Measurements from ENCODE around the gene RUNX3.

The RUNX3 gene

DNA sequence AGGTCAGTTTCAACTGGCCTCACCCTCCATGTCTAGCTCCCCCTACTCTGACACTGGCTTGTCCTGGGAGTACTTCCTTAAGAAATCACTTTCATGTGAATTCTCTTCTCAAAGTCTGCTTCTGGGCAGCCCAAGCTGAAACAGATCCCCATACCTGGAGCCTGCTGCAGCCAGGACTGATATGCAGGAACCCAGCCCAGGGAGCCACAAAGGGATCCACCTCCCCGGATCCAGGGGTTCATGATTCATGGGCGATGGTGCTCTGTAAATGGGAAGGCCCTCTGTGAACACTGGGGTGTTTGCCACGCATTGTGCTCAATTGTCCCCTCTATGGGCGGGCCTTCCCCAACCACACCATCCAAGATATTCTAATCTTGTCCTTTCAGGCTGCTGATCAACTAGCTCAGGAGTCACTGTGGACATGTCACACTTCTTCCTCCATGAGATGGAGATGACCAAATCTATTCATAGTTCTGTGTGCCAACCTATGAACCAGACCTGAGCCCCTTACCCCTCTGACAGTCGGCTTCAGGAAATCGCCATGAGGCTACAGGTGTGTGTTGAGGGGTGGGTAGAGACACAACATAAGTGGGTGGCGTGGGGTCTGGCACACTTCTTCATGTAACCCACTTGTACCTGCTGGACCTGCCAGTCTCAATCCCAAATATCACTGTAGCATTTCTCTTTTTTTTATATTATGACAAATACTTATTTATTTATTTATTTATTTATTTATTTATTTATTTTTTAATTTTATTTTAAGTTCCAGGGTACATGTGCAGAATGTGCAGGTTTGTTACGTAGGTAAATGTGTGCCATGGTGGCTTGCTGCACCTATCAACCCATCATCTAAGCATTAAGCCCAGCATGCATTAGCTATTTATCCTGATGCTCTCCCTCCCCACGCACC is 41.8 kb downstream of the RUNX3 start:
- H3K4me3 ChIP-seq (replicated peaks in 1 of 2; ENCODE audit: low read depth in 2 of 2, low read length in 2 of 2), result no peak overlapping the region
- TF ChIP-seq, protein P1, sequence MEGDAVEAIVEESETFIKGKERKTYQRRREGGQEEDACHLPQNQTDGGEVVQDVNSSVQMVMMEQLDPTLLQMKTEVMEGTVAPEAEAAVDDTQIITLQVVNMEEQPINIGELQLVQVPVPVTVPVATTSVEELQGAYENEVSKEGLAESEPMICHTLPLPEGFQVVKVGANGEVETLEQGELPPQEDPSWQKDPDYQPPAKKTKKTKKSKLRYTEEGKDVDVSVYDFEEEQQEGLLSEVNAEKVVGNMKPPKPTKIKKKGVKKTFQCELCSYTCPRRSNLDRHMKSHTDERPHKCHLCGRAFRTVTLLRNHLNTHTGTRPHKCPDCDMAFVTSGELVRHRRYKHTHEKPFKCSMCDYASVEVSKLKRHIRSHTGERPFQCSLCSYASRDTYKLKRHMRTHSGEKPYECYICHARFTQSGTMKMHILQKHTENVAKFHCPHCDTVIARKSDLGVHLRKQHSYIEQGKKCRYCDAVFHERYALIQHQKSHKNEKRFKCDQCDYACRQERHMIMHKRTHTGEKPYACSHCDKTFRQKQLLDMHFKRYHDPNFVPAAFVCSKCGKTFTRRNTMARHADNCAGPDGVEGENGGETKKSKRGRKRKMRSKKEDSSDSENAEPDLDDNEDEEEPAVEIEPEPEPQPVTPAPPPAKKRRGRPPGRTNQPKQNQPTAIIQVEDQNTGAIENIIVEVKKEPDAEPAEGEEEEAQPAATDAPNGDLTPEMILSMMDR (IDR thresholded peaks at IDR 0.05; ENCODE audit: low read depth, low read length), result no peak
- no peak for DNase-seq (ENCODE audit: low read depth in 2 of 2)

DNA sequence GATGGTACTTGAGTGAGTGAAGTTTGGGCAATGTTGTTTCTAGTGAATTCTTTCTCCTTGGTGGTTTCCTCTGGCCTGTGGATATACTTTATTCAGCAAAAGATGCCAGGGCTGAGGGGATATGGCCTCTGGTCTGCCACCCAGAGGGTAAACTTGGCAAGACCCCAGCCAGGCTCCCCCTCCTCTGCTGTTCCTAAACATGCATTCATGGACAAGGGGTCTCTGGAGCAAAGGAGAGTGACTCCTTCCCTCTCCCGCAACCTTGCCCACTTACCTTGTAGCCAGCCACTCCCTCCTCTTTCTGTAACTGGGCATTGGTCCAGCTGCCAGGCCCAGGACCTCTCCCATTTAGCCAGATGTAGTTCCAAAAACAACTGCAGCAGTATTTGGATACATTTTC is 43.8 kb downstream of the RUNX3 start:
- TF ChIP-seq, protein P1 (IDR thresholded peaks at IDR 0.05; ENCODE audit: low read depth, low read length), result no peak
- DNase-seq (ENCODE audit: low read depth in 2 of 2), result no peak
- no peak overlapping the region for H3K4me3 ChIP-seq (replicated peaks in 1 of 2; ENCODE audit: low read depth in 2 of 2, low read length in 2 of 2)

DNA sequence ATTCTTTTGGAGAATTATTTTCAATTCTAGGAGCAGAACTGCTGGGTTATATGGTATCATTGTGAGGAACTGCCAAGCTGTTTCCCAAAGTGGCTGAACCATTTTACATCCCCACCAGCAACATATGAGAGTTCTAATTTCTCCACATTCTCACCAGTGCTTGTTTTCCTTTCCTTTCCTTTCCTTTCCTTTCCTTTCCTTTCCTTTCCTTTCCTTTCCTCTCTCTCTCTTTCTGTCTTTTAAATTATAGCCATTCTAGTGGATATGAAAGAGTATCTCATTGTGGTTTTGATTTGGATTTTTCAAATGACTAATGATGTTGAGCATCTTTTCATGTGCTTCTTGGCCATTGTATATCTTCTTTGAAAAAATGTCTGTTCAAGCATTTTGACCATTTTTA is 45.3 kb downstream of the RUNX3 start:
- DNase-seq (ENCODE audit: low read depth in 2 of 2), result no peak
- H3K4me3 ChIP-seq (replicated peaks in 1 of 2; ENCODE audit: low read depth in 2 of 2, low read length in 2 of 2), result no peak overlapping the region
- TF ChIP-seq, protein P1 (IDR thresholded peaks at IDR 0.05; ENCODE audit: low read depth, low read length), result no peak

DNA sequence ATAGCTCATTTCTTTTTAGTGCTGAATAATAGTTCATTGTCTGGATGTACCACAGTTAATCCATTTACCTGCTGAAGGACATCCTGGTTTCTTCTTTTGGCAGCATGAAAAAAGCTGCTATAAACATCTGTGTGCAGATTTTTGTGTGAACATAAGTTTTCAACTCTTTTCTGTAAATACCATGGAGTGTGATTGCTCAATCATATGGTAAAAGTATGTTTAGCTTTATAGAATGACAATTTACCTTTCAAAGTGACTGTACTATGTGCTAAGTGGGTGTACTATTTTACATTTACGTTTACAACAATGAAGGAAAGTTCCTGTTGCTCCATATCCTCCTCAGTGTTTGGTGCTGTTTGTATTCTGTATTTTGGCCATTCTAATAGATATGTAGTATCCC is 49.0 kb downstream of the RUNX3 start:
- no peak for DNase-seq (ENCODE audit: low read depth in 2 of 2)
- TF ChIP-seq, protein P1 (IDR thresholded peaks at IDR 0.05; ENCODE audit: low read depth, low read length), result no peak
- no peak overlapping the region for H3K4me3 ChIP-seq (replicated peaks in 1 of 2; ENCODE audit: low read depth in 2 of 2, low read length in 2 of 2)

DNA sequence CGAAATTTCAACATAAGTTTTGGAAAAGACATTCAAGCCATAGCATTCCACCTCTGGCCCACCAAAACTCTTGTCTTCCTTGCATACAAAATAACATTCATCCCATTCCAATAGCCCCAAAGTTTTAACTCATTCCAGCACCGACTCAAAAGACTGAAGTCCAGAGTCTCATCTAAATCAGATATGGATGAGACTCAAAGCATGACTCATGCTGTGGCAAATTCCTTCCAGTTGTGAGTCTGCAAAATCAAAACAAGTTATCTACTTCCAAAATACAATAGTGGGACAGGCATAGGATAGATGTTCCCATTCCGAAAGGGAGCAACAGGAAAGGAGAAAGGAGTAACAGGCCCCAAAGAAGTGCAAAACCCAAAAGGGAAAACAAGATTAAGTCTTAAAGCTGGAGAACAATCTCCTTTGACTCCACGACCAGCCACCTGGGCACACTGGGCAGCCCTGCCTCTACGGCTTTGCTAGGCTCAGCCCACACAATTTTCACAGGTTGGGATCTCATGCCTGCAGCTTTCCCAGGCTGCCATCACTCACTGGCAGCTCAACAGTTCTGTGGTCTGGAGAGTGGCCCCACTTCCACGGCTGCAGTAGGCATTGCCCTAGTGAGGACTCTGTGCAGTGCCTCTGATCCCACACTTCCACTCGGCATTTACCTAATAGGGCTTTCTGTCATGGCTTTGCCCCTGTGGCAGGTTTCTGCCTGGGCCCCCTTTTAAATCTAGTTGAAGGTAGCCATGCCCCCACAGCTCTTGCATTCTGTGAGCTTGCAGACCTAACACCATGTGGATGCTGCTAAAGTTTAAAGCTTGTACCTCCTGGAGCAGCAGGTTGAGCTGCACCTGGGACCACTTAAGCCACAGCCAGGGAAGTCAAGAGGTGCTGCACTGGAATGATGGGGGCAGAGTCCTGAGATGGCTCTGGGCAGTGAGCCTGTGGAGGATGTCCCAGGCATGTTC is 51.0 kb downstream of the RUNX3 start:
- peak; percentile 27 to 49 for DNase-seq (ENCODE audit: low read depth in 2 of 2)
- TF ChIP-seq, protein P1 (IDR thresholded peaks at IDR 0.05; ENCODE audit: low read depth, low read length), result no peak
- no peak overlapping the region for H3K4me3 ChIP-seq (replicated peaks in 1 of 2; ENCODE audit: low read depth in 2 of 2, low read length in 2 of 2)

DNA sequence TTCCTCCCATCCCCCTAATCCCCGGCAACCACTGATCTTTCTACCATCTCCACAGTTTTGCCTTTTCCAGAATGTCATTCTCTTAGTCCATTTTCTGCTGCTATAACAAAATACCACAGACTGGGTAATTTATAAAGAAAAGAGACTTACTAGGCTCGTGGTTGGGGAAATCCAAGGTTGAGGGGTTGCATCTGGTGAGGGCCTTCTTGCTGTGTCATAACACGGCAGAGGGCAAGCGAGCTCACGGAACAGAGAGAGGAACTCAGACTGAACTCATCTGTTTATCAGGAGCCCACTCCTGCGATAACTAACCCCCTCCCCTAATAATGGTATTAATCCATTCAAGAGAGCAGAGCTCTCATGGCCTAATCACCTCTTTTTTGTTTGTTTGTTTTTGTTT is 52.0 kb downstream of the RUNX3 start:
- TF ChIP-seq, protein P1 (IDR thresholded peaks at IDR 0.05; ENCODE audit: low read depth, low read length), result no peak
- DNase-seq (ENCODE audit: low read depth in 2 of 2), result no peak

More for the DNA sequence above, 52.0 kb downstream of the RUNX3 start:
- H3K4me3 ChIP-seq (replicated peaks in 1 of 2; ENCODE audit: low read depth in 2 of 2, low read length in 2 of 2), result no peak overlapping the region
